Prostate gland (tissue), 2 donors: ENCODE results near the gene PEF1. TPM values are rescaled to one million over a fixed set of nuclear protein-coding genes. Genes with fewer than 3 reads are reported as not detected.

ENCODE experiments used
- DNase-seq: peaks from one replicate; pipeline ENCODE4 v3.0.0-alpha.2; 2019; ENCODE audit warnings: low spot score
- H3K27ac ChIP-seq, 2 donors: fragments of 200-600 bp; sonication (generic); 2 replicates each; pipeline ENCODE4 v1.5.1; 2017 to 2019
- H3K27me3 ChIP-seq: fragments of 200-600 bp; sonication (generic); replicated peaks from 2 replicates; pipeline ENCODE4 v1.5.1; 2019; ENCODE audit not compliant: insufficient read depth
- H3K36me3 ChIP-seq, 2 donors: fragments of 200-600 bp; sonication (generic); 1 replicate in 1 of 2; 2 replicates in 1 of 2; pipeline versions ENCODE4 v1.5.1 to v1.8.1; 2017 to 2019
- H3K4me1 ChIP-seq: fragments of 200-600 bp; sonication (generic); replicated peaks from 2 replicates; pipeline ENCODE4 v1.5.1; 2019
- H3K4me3 ChIP-seq, 2 donors: fragments of 200-600 bp; sonication (generic); 2 replicates each; pipeline ENCODE4 v1.5.1; 2017 to 2019
- H3K9me3 ChIP-seq: fragments of 200-600 bp; sonication (generic); 2 replicates; pipeline ENCODE4 v1.5.1; 2017
- CTCF ChIP-seq, 4 experiments: fragments of 200-600 bp in 2 of 4; fragments of 450-650 bp in 2 of 4; sonication (generic) in 2 of 4; IDR thresholded peaks; 1 replicate in 3 of 4; 2 replicates in 1 of 4; pipeline ENCODE4 v1.5.1; 2016 to 2019; ENCODE audit warnings: antibody characterized with exemption in 4 of 4, mild to moderate bottlenecking in 2 of 4, moderate library complexity in 2 of 4
- POLR2A ChIP-seq: fragments of 450-650 bp; IDR thresholded peaks from one replicate; pipeline ENCODE4 v1.6.1; 2016; ENCODE audit warnings: antibody characterized with exemption, mild to moderate bottlenecking
- POLR2AphosphoS5 ChIP-seq: sonication (generic); formaldehyde crosslinking; IDR thresholded peaks from one replicate; pipeline ENCODE4 v1.6.1; 2017; ENCODE audit warnings: antibody characterized with exemption
- WGBS: methylation state at CpG from one replicate; pipeline ENCODE4 v1.1.5; 2018; 5-methylcytosine and 5-hydroxymethylcytosine counted together
- intact Hi-C: fragments of 100-400 bp; cut with DNase I; formaldehyde crosslinking; loops from one replicate; pipeline ENCODE4 v1.14.2; 2022
- total RNA-seq, 2 donors: library from RNA; depleted of rRNA; stranded (reverse); fragments of >200 nt; gene quantifications; one replicate each; pipeline ENCODE4 v1.1.0, GENCODE V29; 2016

The PEF1 gene
- total RNA-seq, 2 donors from 2014 or later: 83.1 to 99.5 TPM

DNA sequence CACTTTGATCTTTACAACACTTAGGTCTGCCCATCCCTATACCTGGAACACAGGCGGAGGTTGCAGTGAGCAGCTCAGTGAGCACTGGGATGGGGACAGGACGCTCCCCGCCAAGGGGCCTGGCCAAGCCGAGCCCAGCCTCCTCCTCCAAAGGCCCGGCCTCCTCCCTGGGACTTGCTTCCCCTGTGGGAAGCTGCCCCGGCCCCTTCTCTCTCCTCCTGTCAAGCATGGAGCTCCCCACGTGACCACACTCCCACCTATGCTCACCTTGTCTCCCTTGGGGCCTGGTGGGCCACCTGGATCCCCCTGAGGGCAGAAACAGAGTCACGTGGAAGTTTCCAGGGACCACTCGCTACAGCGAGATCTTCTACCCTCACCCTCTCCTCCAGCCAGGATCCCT is 46.2 kb upstream of the PEF1 start:
- no peaks in the 10 kb centered on the region for H3K27me3 ChIP-seq
- DNase-seq: no peak
- H3K9me3 ChIP-seq: no peaks in the 10 kb centered on the region
- no peaks in the 10 kb centered on the region for H3K4me1 ChIP-seq
- H3K27ac ChIP-seq: no peak overlapping the region
- no peak overlapping the region for H3K4me3 ChIP-seq
- WGBS: 75% methylated on average over 10 of the region's 10 CpGs
- intact Hi-C loops: no loop called here
- H3K36me3 ChIP-seq: no peaks in the 10 kb centered on the region
- TF ChIP-seq POLR2AphosphoS5 (no peak), POLR2A (no peak)

- Histone ChIP-seq H3K4me1 (no peaks in the 10 kb centered on the region), H3K4me3 (no peak overlapping the region), H3K27ac (no peak overlapping the region), H3K9me3 (no peaks in the 10 kb centered on the region), H3K27me3 (no peaks in the 10 kb centered on the region), H3K36me3 (no peaks in the 10 kb centered on the region)
- TF ChIP-seq POLR2AphosphoS5 (no peak), POLR2A (no peak), CTCF (IDR thresholded peaks at IDR 0.05) (no peak)
- intact Hi-C loops: no loop called here
- no peak for DNase-seq
- 82% methylated on average over 6 of the region's 6 CpGs for WGBS
Measured at GRCh38 chr1:31689854-31690253, 45.2 kb upstream of the PEF1 start.

DNA sequence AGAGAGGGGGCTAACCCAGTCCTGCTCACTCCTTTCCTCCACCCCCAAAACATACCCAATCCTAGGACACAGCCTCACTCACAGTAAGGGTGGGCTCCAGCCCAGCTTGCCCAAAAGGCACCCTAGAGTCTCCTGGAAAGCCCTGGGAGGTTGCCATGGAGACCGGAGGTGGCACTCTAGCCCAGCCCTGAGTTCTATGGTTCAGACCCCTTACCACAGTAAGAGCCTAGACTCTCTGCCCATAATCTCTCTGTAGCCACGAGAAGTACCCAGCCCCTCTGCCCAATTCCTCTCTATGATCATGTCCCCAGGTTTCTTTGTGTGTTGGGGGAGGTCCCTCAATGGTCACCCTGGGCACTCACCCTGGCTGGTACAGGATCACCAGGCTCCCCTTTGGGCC is 44.7 kb upstream of the PEF1 start:
- intact Hi-C loops: no loop called here
- no peaks in the 10 kb centered on the region for H3K9me3 ChIP-seq
- H3K4me1 ChIP-seq: no peaks in the 10 kb centered on the region
- H3K4me3 ChIP-seq: no peak overlapping the region
- no peak for DNase-seq
- no peak for TF ChIP-seq POLR2AphosphoS5
- TF ChIP-seq CTCF (IDR thresholded peaks at IDR 0.05): no peak
- TF ChIP-seq POLR2A: no peak
- H3K27me3 ChIP-seq: no peaks in the 10 kb centered on the region
- H3K36me3 ChIP-seq: no peaks in the 10 kb centered on the region
- no peak overlapping the region for H3K27ac ChIP-seq
- WGBS: 84% methylated on average over 2 of the region's 2 CpGs

DNA sequence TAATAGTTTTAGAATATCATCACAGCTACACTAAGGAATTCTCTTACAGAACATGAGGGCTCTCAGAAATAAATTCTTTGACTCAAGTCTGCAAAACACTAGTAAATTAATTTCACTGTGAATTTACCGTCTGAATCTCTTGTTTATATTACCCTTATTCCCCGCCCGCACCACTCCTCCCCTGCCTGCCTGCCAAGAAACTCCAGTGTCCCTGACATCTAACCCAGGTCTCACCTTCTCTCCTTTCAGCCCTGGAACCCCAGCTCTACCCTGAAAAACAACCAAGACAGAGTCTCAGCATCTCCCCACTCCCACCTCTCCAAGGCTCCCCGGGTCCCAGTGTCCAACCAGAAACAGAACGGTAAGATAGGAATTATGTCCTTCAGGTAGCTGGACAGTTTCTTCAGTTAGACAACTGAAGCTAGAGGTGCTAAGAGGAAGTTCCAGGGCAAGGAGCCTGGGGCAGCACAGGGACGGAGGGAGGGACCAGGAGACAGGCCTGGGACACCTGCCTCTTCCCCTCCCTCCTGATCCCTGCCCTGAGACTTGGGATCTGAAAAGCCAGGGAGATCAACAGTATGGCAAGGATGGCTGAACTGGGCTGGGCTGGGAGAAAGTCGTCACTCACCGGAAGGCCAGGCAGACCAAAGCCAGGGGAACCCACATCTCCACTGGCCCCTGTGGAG is 43.7 kb upstream of the PEF1 start:
- no peak overlapping the region for H3K4me3 ChIP-seq
- H3K36me3 ChIP-seq: no peaks in the 10 kb centered on the region
- intact Hi-C loops: no loop called here
- no peaks in the 10 kb centered on the region for H3K4me1 ChIP-seq
- H3K27me3 ChIP-seq: no peaks in the 10 kb centered on the region
- 33% methylated on average over 8 of the region's 8 CpGs for WGBS
- H3K27ac ChIP-seq: peak overlapping the region in 1 of 2 donors; percentile 24
- no peaks in the 10 kb centered on the region for H3K9me3 ChIP-seq
- no peak for DNase-seq
- no peak for TF ChIP-seq POLR2AphosphoS5

- intact Hi-C loops: no loop called here
- H3K27me3 ChIP-seq: no peaks in the 10 kb centered on the region
- no peak overlapping the region for H3K4me3 ChIP-seq
- H3K9me3 ChIP-seq: no peaks in the 10 kb centered on the region
- H3K27ac ChIP-seq: no peak overlapping the region
- TF ChIP-seq POLR2AphosphoS5 (no peak), POLR2A (no peak), CTCF (IDR thresholded peaks at IDR 0.05) (no peak)
- H3K4me1 ChIP-seq: no peaks in the 10 kb centered on the region
- DNase-seq: no peak
- WGBS: 69% methylated on average over 8 of the region's 8 CpGs
- H3K36me3 ChIP-seq: no peaks in the 10 kb centered on the region
Measured at GRCh38 chr1:31687601-31688000, 42.9 kb upstream of the PEF1 start.

DNA sequence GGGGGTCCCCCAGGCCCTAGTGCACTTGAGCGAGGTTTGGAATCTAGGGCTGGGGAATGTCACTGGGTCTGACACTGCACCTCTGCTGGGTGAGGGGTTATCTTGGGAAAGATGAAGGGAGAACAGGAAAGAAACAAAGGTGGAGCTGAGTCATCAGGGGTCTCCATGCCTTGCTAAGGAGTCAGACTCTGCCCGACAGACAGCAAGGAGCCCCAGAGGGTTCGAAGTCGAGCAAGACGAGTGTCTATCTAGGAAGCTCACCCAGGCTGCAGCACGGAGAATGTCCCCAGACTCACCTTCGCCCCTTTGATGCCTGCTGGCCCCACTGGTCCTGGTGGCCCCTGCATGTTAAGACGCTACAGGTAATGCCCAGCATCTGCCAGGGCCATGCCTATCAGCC is 41.1 kb upstream of the PEF1 start:
- H3K4me1 ChIP-seq: no peaks in the 10 kb centered on the region
- no peaks in the 10 kb centered on the region for H3K27me3 ChIP-seq
- intact Hi-C loops: no loop called here
- no peak for DNase-seq
- 79% methylated on average over 8 of the region's 8 CpGs for WGBS
- no peaks in the 10 kb centered on the region for H3K9me3 ChIP-seq
- no peak overlapping the region for H3K4me3 ChIP-seq
- TF ChIP-seq CTCF (IDR thresholded peaks at IDR 0.05) (no peak), POLR2A (no peak), POLR2AphosphoS5 (no peak)
- no peaks in the 10 kb centered on the region for H3K36me3 ChIP-seq
- H3K27ac ChIP-seq: no peak overlapping the region
